Heart left ventricle (tissue), 13 donors: ENCODE results near the gene SH3RF3.

Source experiments
- POLR2A ChIP-seq, 2 donors: fragments of 450-650 bp; IDR thresholded peaks; one replicate each; pipeline ENCODE4 v1.6.1; 2017; ENCODE audit warnings: antibody characterized with exemption in 2 of 2, mild to moderate bottlenecking in 2 of 2, moderate library complexity in 2 of 2
- TF ChIP-seq, protein P1 (sequence below), 12 donors: fragments of 200-600 bp; sonication (generic) in 4 of 12; IDR thresholded peaks; one replicate each; pipeline versions ENCODE4 v1.5.0 to v1.8.0; 2018 to 2022; ENCODE audit warnings: antibody characterized with exemption in 12 of 12, mild to moderate bottlenecking in 5 of 12
- donor health status: ischemic (EF 13 %, LVEDD 7.1; RV severe dilation, severe dysfunction).
- donor health status: DM: no; HTN: yes; CAD: no.
- donor health status: DM: no; HTN: no; CAD: no.
- donor health status: ischemic (EF 25% LVEDD 6.9; RV normal size, moderate dysfunction).
- donor health status: ischemic (EF 25% LVEDD 5.7; RV mildly dilated, moderate dysfunction).
- donor health status: ischemic (EF 35%, LVEDD 5.7; RV mildly dilated, moderate dysfunction).
- donor health status: nonischemic (EF 11% LVEDD 7.7; RV severe dilation, severe dysfunction).
- donor health status: DM: yes; HTN: yes; CAD: no.
- donor health status: PGD.
- donor health status: ischemic (EF 29% LVEDD 5.4; RV normal size, mild dysfunction).
- donor health status: nonischemic (EF 23%, LVEDD 6.1; RV moderate dilation, normal function).

DNA sequence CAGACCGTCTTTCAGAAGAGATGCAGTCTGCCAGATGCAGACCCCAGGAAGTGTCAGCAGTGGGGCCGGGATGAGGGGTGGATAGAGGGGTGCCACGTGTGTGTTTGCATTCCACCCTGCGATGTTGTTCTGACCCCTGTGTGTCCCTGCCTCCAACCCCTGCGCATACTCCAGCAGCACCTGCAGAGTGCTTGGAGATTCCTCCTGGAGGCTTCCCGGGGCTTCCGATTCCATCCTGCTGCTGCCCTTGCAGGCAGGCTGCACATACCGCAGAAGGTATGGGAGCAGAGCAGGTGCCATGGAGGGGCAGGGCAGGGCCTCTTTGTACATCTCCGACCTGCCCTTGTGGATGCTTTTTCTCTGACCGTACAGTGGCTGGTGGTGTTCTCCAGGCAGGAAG, 177.2 kb downstream of the SH3RF3 start:
- TF ChIP-seq, protein P1, sequence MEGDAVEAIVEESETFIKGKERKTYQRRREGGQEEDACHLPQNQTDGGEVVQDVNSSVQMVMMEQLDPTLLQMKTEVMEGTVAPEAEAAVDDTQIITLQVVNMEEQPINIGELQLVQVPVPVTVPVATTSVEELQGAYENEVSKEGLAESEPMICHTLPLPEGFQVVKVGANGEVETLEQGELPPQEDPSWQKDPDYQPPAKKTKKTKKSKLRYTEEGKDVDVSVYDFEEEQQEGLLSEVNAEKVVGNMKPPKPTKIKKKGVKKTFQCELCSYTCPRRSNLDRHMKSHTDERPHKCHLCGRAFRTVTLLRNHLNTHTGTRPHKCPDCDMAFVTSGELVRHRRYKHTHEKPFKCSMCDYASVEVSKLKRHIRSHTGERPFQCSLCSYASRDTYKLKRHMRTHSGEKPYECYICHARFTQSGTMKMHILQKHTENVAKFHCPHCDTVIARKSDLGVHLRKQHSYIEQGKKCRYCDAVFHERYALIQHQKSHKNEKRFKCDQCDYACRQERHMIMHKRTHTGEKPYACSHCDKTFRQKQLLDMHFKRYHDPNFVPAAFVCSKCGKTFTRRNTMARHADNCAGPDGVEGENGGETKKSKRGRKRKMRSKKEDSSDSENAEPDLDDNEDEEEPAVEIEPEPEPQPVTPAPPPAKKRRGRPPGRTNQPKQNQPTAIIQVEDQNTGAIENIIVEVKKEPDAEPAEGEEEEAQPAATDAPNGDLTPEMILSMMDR (IDR thresholded peaks at IDR 0.05), result no peak
- no peak for TF ChIP-seq POLR2A (IDR thresholded peaks at IDR 0.05)
